ENCODE measurements around the gene SCAF1. TPM values are rescaled to one million over a fixed set of nuclear protein-coding genes. Genes with fewer than 3 reads are reported as not detected.

SCAF1 gene
- polyA plus RNA-seq, 3 donors: 0.39 to 7.5 (median 0.68) TPM

GRCh38 chr19:49704888-49705642 is 63.1 kb downstream of the SCAF1 start:
- intact Hi-C loops (cut with micrococcal nuclease): no loop called here
- H3K4me3 Mint-ChIP-seq: no peak overlapping the region
- H3K9me3 Mint-ChIP-seq: peaks cover 0 to 2% (median 0%) of the 10 kb centered on the region in 7 donors
- no peak overlapping the region for H3K4me2 ChIP-seq (replicated peaks; ENCODE audit: extremely low read depth, low read length, poor library complexity, severe bottlenecking)
- H2AFZ ChIP-seq (ENCODE audit: insufficient read depth, low read depth, low read length, poor library complexity, severe bottlenecking): no peak overlapping the region
- peaks cover 2% of the 10 kb centered on the region for H3K4me1 Mint-ChIP-seq
- H3K27me3 ChIP-seq (ENCODE audit: control insufficient read depth in 2 of 2, insufficient read depth in 2 of 2, low read length in 2 of 2): peaks cover 0 to 4% of the 10 kb centered on the region in 2 donors
- no peaks in the 10 kb centered on the region for H3K4me1 ChIP-seq (ENCODE audit: control insufficient read depth in 1 of 2, insufficient read depth in 2 of 2, low read length in 2 of 2)
- no peaks in the 10 kb centered on the region for H4K20me1 ChIP-seq (ENCODE audit: insufficient read depth, low read length)
- peaks cover 7 to 19% (median 11%) of the 10 kb centered on the region in 3 donors for H3K27me3 Mint-ChIP-seq (ENCODE audit: low read depth in 3 of 3)
- no peaks in the 10 kb centered on the region for H3K79me2 ChIP-seq (ENCODE audit: insufficient read depth, low read length)
- H3K4me3 ChIP-seq (replicated peaks in 1 of 3; ENCODE audit: low read depth in 2 of 3, low read length in 3 of 3): no peak overlapping the region
- H3K36me3 ChIP-seq (replicated peaks in 1 of 2; ENCODE audit: control insufficient read depth in 1 of 2, insufficient read depth in 2 of 2, low read length in 2 of 2): no peaks in the 10 kb centered on the region
- no peak overlapping the region for H3K27ac Mint-ChIP-seq
- no peak for TF ChIP-seq CTCF (IDR thresholded peaks at IDR 0.05)
- H3K9me3 ChIP-seq (replicated peaks in 1 of 2; ENCODE audit: control insufficient read depth in 1 of 2, insufficient read depth in 1 of 2, low read length in 2 of 2): no peaks in the 10 kb centered on the region
- H3K9ac ChIP-seq (ENCODE audit: insufficient read depth, low read length, poor library complexity, severe bottlenecking): no peak overlapping the region
- H3K27ac ChIP-seq (ENCODE audit: low read depth in 1 of 2, low read length in 2 of 2): no peak overlapping the region
- DNase-seq: no peak
- H3K36me3 Mint-ChIP-seq: no peaks in the 10 kb centered on the region
- 91% methylated on average over 19 of the region's 22 CpGs for WGBS (ENCODE audit: insufficient coverage)

GRCh38 chr19:49705919-49706318 is 63.9 kb downstream of the SCAF1 start:
- H3K9ac ChIP-seq (ENCODE audit: insufficient read depth, low read length, poor library complexity, severe bottlenecking): no peak overlapping the region
- no peak overlapping the region for H3K27ac ChIP-seq (ENCODE audit: low read depth in 1 of 2, low read length in 2 of 2)
- no peaks in the 10 kb centered on the region for H3K79me2 ChIP-seq (ENCODE audit: insufficient read depth, low read length)
- intact Hi-C loops (cut with micrococcal nuclease): no loop called here
- H3K4me3 Mint-ChIP-seq: no peak overlapping the region
- H3K9me3 Mint-ChIP-seq: peaks cover 0 to 2% (median 0%) of the 10 kb centered on the region in 7 donors
- no peaks in the 10 kb centered on the region for H3K36me3 ChIP-seq (replicated peaks in 1 of 2; ENCODE audit: control insufficient read depth in 1 of 2, insufficient read depth in 2 of 2, low read length in 2 of 2)
- H2AFZ ChIP-seq (ENCODE audit: insufficient read depth, low read depth, low read length, poor library complexity, severe bottlenecking): no peak overlapping the region
- peak overlapping the region in 1 of 7 donors; percentile 42 for H3K27ac Mint-ChIP-seq
- no peaks in the 10 kb centered on the region for H3K4me1 ChIP-seq (ENCODE audit: control insufficient read depth in 1 of 2, insufficient read depth in 2 of 2, low read length in 2 of 2)
- WGBS (ENCODE audit: insufficient coverage): 96% methylated on average over 14 of the region's 16 CpGs
- H3K27me3 Mint-ChIP-seq (ENCODE audit: low read depth in 3 of 3): peaks cover 6 to 18% (median 12%) of the 10 kb centered on the region in 3 donors
- no peak for TF ChIP-seq CTCF (IDR thresholded peaks at IDR 0.05)
- H3K4me1 Mint-ChIP-seq: peaks cover 2% of the 10 kb centered on the region
- DNase-seq: no peak
- no peaks in the 10 kb centered on the region for H3K27me3 ChIP-seq (ENCODE audit: control insufficient read depth in 2 of 2, insufficient read depth in 2 of 2, low read length in 2 of 2)
- no peaks in the 10 kb centered on the region for H4K20me1 ChIP-seq (ENCODE audit: insufficient read depth, low read length)
- H3K9me3 ChIP-seq (replicated peaks in 1 of 2; ENCODE audit: control insufficient read depth in 1 of 2, insufficient read depth in 1 of 2, low read length in 2 of 2): no peaks in the 10 kb centered on the region
- no peaks in the 10 kb centered on the region for H3K36me3 Mint-ChIP-seq
- H3K4me3 ChIP-seq (replicated peaks in 1 of 3; ENCODE audit: low read depth in 2 of 3, low read length in 3 of 3): no peak overlapping the region
- H3K4me2 ChIP-seq (replicated peaks; ENCODE audit: extremely low read depth, low read length, poor library complexity, severe bottlenecking): no peak overlapping the region

Small RNAs within 50 kb of the gene (small RNA-seq; reads per million reads assigned to genes)
- not detected for gene MIR5088 (ENCODE audit: insufficient read length, low read depth)

Other genes with a start within 250 kb of the SCAF1 start
- not detected for gene PTH2, start 218.8 kb upstream of the SCAF1 start, polyA plus RNA-seq
- not detected for gene GFY, start 216.8 kb upstream of the SCAF1 start, polyA plus RNA-seq
- gene SLC17A7, start 200.7 kb upstream of the SCAF1 start, polyA plus RNA-seq: under 1 TPM in 2 of 3 donors, not detected in 1; 0.04 to 0.09 TPM
- gene PIH1D1, start 190.4 kb upstream of the SCAF1 start, polyA plus RNA-seq: 100 to 1,000 TPM in 1 of 3 donors, 10 to 100 TPM in 2; 62.3 to 102 (median 83.9) TPM
- 10 to 100 TPM; 30.8 to 39.5 (median 31.2) TPM for gene ALDH16A1, start 189.0 kb upstream of the SCAF1 start, polyA plus RNA-seq
- 10 to 100 TPM in 1 of 3 donors, 1 to 10 TPM in 2; 5.0 to 13.8 (median 6.9) TPM for gene FLT3LG, start 168.0 kb upstream of the SCAF1 start, polyA plus RNA-seq
- 1,000 to 10,000 TPM in 1 of 3 donors, 100 to 1,000 TPM in 2; 655 to 1,621 (median 663) TPM for gene RPL13A, start 154.6 kb upstream of the SCAF1 start, polyA plus RNA-seq
- gene RPS11, start 145.8 kb upstream of the SCAF1 start, polyA plus RNA-seq: 1,000 to 10,000 TPM; 1,103 to 4,925 (median 1,481) TPM
- 100 to 1,000 TPM; 720 to 930 (median 724) TPM for gene FCGRT, start 129.5 kb upstream of the SCAF1 start, polyA plus RNA-seq
- gene RCN3, start 114.2 kb upstream of the SCAF1 start, polyA plus RNA-seq: 10 to 100 TPM in 1 of 3 donors, not detected in 2; 50.2 TPM
- gene NOSIP, start 61.7 kb upstream of the SCAF1 start, polyA plus RNA-seq: 100 to 1,000 TPM in 1 of 3 donors, 10 to 100 TPM in 2; 63.4 to 120 (median 96.4) TPM
- under 1 TPM in 1 of 3 donors, not detected in 2; 0.49 TPM for gene PRRG2, start 60.9 kb upstream of the SCAF1 start, polyA plus RNA-seq
- 1 to 10 TPM in 1 of 3 donors, under 1 TPM in 2; 0.04 to 3.3 (median 0.11) TPM for gene PRR12, start 51.0 kb upstream of the SCAF1 start, polyA plus RNA-seq
- 10 to 100 TPM; 74.9 to 91.7 (median 80.0) TPM for gene RRAS, start 2.1 kb upstream of the SCAF1 start, polyA plus RNA-seq
- gene IRF3, start 23.6 kb downstream of the SCAF1 start, polyA plus RNA-seq: 100 to 1,000 TPM in 1 of 3 donors, 10 to 100 TPM in 2; 29.8 to 115 (median 41.1) TPM
- 10 to 100 TPM in 1 of 3 donors, 1 to 10 TPM in 2; 5.7 to 10.3 (median 8.6) TPM for gene BCL2L12, start 23.7 kb downstream of the SCAF1 start, polyA plus RNA-seq
- gene PRMT1, start 35.1 kb downstream of the SCAF1 start, polyA plus RNA-seq: 10 to 100 TPM; 60.1 to 94.4 (median 74.3) TPM
- 1 to 10 TPM in 1 of 3 donors, not detected in 2; 1.2 TPM for gene ADM5, start 47.4 kb downstream of the SCAF1 start, polyA plus RNA-seq
- gene CPT1C, start 48.9 kb downstream of the SCAF1 start, polyA plus RNA-seq: not detected
- under 1 TPM; 0.37 to 0.81 (median 0.51) TPM for gene TSKS, start 121.1 kb downstream of the SCAF1 start, polyA plus RNA-seq
- gene AP2A1, start 124.8 kb downstream of the SCAF1 start, polyA plus RNA-seq: 100 to 1,000 TPM in 1 of 3 donors, 10 to 100 TPM in 2; 12.1 to 117 (median 15.1) TPM
- gene FUZ, start 171.1 kb downstream of the SCAF1 start, polyA plus RNA-seq: 10 to 100 TPM in 1 of 3 donors, 1 to 10 TPM in 2; 5.3 to 16.7 (median 5.3) TPM
- 10 to 100 TPM; 13.9 to 52.9 (median 18.5) TPM for gene MED25, start 176.1 kb downstream of the SCAF1 start, polyA plus RNA-seq
- 10 to 100 TPM; 18.3 to 67.9 (median 31.2) TPM for gene PTOV1, start 208.9 kb downstream of the SCAF1 start, polyA plus RNA-seq
- gene PNKP, start 225.4 kb downstream of the SCAF1 start, polyA plus RNA-seq: 10 to 100 TPM; 23.0 to 88.6 (median 30.2) TPM
- 10 to 100 TPM in 1 of 3 donors, 1 to 10 TPM in 2; 5.4 to 18.2 (median 6.6) TPM for gene AKT1S1, start 235.1 kb downstream of the SCAF1 start, polyA plus RNA-seq
- 10 to 100 TPM in 1 of 3 donors, 1 to 10 TPM in 2; 3.1 to 48.2 (median 4.5) TPM for gene TBC1D17, start 235.5 kb downstream of the SCAF1 start, polyA plus RNA-seq

Measured in CD14-positive monocyte (primary cell).